Astrocyte (in vitro differentiated cells and primary cell): ENCODE data around the gene PLCH1.

Experiments used
- EZH2 ChIP-seq: IDR thresholded peaks from 2 replicates; pipeline ENCODE4 v1.6.1; 2012; ENCODE audit warnings: mild to moderate bottlenecking, low read length, inconsistent platforms; ENCODE audit not compliant: insufficient read depth
- TF ChIP-seq, protein P1 (sequence below): IDR thresholded peaks from 2 replicates; pipeline ENCODE4 v1.5.1; 2011; ENCODE audit warnings: low read depth, mild to moderate bottlenecking, inconsistent platforms, low read length, moderate library complexity; ENCODE audit not compliant: insufficient read depth

GRCh38 chr3:155516439-155516838 lies 228.4 kb downstream of the PLCH1 start:
- TF ChIP-seq, protein P1, sequence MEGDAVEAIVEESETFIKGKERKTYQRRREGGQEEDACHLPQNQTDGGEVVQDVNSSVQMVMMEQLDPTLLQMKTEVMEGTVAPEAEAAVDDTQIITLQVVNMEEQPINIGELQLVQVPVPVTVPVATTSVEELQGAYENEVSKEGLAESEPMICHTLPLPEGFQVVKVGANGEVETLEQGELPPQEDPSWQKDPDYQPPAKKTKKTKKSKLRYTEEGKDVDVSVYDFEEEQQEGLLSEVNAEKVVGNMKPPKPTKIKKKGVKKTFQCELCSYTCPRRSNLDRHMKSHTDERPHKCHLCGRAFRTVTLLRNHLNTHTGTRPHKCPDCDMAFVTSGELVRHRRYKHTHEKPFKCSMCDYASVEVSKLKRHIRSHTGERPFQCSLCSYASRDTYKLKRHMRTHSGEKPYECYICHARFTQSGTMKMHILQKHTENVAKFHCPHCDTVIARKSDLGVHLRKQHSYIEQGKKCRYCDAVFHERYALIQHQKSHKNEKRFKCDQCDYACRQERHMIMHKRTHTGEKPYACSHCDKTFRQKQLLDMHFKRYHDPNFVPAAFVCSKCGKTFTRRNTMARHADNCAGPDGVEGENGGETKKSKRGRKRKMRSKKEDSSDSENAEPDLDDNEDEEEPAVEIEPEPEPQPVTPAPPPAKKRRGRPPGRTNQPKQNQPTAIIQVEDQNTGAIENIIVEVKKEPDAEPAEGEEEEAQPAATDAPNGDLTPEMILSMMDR, result no peak
- no peak for TF ChIP-seq EZH2
